GM21447 (cell line): ENCODE data around the gene TIA1.
"Not testable (repeated sequence)": the region's sequence is repeated elsewhere in the genome, so short reads cannot be mapped to it uniquely, and the experiment has no call there.

Experiments used
- ATAC-seq: cut with Tn5 transposase; IDR thresholded peaks from one replicate; pipeline ENCODE4 v1.9.1; 2021; ENCODE audit not compliant: unreplicated experiment

The TIA1 gene

DNA sequence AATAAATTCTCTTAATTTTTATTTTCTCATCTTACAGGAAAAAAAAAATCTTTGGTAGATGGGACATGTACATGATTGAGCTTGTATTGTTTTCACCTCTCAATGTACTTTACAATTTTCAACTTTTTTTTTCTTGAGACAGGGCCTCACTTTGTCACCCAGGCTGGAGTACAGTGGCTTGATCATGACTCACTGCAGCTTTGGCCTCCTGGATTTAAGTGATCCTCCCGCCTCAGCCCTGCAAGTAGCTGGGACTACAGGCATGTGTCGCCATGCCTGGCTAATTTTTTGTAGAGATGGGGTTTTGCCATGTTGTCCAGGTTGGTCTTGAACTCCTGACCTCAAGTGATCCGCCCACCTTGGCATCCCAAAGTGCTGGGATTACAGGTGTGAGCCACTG lies 25.1 kb downstream of the TIA1 start:
- ATAC-seq, result not testable (repeated sequence)

DNA sequence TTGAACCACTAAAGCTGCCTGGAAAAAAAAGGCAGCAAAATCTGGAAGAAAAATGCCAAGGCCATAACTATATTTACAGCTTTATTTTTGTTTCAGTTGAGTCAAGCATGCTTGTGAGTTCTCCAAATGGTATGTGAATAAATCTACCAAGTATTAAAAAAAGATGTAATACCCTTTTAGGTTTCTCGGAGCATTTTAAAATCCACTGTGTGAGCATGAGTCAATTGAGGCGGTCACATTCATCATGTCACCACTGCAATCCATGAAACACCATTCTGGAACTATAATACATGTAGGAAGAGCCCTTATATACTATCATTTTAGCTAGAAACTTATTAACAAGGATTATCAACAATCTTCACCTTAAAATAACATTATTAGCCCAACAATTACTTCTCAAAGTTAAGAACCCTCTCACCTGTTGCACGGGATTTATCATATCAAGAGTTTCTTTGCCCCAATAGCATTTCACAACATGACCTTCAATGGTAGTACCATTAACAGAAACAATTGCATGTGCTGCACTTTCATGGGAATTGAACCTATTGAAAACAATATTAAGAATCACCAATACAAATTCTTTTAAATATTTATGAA lies 33.4 kb downstream of the TIA1 start:
- no peak for ATAC-seq

DNA sequence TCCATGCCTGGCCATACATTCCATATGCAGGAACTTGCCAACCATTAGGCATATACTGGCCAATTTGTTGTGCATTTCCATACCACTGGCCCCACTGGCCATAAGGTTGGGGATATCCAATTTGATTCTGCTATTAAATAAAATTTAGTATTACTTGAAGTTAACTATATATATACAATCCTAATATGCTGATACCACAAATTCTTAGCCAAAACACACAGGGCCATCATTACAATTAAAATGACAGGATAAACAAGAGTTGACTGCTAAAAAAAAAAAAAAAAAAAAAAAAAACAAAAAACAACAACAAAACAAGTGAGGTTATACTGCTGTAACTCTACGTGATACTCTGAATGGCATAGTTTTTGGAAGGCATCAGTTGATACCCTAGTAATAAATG lies 34.1 kb downstream of the TIA1 start:
- ATAC-seq, result no peak

DNA sequence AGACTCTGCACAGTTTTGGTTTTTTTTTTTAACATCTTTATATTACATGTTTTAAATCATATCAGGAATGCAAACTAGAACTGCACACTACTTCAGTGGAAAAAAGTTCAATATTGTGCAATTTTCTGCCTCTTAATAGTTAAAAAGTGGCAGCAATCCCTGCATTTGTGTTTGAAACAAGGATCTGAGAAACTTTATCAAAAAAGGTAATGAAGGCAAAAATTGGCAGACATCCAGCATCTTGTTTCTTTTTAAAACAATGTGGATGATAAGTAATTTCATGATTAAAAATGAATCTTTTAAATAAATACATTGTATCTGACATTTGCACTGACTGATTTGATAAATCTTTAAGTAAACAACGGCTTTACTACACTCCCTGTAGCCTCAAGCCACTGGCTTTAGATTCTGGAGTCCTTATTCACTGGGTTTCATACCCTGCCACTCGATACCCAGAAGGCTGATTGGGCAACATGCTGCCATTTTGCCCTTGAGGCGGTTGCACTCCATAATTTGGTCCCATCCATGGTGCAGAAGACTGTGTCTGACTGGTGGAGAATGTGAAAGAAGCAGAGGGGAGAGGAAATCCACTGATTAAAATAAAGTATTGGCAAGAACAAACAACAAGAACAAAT lies 36.0 kb downstream of the TIA1 start:
- ATAC-seq, result no peak

DNA sequence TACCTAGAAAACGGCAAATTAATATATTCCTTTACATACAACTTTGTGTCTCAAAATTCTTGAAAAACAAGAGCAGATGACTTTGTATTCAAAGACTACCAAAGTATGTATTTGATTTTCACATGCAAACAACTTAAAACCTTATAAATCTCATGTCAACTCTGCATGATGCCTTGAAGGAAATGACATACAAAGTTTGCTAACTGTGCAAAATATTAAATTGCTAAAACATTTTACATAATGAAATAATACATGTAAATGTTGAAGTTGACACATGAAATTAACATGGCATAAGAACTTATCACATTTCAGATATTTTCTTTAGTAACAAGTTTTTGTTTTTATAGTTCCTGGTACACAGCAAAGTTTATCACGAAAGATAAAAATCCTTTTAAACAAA lies 36.8 kb downstream of the TIA1 start:
- no peak for ATAC-seq

DNA sequence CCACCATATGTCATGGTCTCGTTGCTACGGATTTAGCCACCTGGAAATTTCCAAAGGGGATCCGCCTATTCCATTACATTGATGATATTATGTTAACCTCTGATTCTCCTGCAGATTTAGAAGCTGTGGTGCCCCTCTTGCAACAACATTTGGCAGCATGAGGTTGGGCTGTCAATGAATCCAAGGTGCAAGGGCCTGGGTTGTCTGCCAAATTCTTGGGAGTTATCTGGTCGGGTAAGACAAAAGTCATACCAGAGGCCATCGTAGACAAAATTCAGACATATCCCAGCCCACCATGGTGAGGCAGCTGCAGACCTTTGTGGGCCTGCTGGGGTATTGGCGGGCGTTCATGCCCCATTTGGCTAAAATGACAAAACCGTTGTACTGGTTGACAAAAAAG lies 44.0 kb downstream of the TIA1 start:
- no peak for ATAC-seq

DNA sequence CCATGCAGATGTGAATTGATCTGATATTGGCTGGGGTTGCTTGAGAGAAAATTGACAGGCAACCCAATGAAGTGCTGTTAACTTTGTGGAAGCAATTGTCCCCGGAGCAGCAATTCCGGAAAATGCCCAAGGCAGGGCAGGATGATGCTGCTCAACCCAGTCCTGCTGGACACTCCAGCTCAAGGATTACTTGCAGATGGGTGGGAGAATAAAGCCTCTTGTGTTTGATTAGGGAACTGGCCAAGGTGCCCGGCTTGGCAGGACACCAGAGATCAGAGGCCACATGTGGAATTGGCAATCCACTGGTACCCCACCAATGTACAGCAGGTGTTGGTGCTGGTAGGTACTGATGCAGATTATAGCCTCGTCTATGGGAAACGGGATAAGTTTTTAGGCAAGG lies 45.3 kb downstream of the TIA1 start:
- ATAC-seq, result no peak

DNA sequence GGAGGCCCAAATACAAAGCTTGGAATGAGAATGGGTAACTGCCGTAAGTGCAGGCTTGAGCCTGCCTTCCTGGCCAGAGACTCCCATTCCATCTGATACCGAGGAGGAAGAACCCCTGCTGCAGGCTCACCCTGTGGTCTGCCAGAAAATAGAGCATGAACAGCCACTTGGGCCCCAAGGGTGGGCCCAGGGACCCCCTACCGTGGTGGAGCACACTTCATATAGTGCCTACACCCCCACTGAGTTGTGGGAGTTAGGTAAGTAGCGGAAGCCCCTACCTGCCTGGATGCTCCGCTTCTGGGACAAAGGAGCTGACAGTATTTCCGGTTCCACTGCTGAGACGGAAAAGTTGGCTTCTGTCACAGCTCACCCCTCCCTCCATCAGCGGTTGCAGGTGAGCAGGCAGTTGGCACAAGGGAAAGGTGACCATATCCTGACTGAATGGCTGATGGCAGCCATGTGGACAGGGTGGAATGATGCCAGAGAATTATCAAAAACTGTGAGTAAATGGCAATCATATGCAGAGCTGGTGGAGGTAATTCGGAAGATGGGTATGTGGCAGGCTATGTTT lies 46.1 kb downstream of the TIA1 start:
- ATAC-seq, result no peak

DNA sequence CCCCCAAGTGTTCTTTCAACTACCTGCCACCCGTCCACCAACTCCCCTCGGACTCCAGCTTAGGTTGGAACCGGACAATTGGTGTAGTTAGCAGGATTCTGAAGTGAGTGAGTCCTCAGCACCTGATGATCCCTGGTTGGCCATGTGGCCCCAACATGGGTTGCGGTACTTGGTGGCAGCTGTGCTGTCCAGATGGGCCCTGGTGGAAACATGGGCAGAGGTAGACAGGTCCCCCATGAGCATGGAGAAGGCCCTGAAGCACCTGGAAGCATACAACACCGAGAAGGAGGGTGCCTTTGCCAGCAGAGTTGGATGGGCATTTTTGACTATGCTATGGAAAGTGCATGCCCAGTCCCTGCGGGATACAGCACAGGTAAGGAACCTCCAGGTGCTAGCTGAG lies 46.6 kb downstream of the TIA1 start:
- ATAC-seq, result no peak

DNA sequence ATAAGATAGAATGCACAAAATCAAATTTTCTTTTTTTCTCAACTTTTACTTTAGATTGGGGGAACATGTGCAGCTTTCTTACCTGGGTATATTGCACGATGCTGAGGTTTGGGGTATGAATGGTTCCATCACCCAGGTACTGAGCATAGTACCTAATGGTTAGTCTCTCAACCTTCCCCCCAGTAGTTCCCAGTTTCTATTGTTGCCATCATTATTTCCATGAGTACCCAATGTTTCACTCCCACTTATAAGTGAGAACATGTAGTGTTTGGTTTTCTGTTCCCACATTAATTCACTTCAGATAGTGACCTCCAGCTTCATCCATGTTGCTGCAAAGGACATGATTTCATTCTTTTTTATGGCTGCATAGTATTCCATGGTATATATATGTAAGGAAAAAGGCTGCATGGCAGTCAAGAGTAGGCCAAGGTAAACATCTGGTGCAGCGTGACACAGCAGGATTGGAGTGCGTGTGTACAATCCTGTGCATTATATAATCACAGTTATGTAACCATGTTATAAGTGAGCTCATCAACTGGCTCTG lies 47.1 kb downstream of the TIA1 start:
- no peak for ATAC-seq

DNA sequence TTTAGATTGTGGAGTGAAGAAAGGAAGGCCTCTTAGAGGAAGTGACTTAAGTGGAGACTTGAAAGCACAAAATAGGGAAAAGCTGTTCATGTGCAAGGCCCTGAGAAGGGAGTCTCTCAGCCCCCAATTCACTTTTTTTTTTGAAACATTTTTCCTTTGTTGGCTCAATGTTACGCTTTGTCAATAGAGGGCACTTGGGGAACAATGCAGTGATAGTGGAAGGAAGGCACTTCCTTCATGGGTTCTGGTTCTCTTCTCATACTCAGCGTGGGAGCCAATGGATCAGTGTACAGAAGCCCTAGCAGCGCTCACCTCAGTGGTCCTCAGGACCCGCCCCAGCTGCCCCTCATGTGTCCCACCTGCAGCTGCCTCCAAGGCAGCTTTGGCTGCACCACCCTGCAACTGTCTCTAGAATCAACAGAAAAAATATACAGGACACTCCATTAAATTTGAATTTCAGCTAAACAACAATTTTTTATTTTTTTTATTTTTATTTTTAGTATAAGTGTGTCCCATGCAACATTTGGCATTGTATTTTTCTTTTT lies 49.0 kb downstream of the TIA1 start:
- no peak for ATAC-seq

DNA sequence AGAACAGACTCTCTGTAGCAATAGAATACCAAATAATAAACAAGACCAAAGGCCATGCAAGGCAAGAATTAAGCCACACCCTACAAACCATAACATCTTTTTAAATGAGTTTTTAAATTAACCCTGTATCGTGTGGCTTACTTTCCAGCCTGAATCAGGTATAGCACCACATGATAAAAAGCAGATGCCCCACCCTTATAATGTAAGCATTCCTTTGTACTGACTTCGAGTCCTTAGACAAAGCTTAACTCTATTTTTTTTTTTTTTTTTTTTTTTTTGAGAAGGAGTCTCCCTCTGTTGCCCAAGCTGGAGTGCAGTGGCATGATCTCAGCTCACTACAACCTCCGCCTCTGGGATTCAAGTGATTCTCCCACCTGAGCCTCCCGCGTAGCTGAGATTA lies 55.9 kb downstream of the TIA1 start:
- ATAC-seq, result no peak

DNA sequence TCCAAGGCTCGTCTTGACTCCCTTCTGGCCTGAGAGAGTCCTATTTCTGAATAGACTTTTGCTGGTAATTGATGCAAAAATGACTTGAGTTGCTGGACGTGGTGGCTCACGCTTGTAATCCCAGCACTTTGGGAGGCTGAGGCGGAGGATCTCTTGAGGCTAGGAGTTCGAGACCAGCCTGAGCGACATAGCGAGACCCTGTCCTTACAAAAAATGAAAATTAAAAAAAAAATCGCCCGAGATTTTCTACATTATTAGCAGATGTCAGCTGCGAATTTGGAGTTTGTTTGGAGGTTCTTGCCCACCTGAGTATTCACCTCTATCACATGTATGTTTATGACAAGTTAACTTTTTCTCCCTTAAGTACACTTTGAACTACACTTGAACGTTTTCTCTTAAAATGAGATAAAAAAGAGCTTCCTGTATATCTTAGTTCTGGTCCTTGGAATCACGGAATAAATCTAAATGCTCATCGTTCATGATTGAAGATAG lies 57.1 kb downstream of the TIA1 start:
- ATAC-seq, result no peak

DNA sequence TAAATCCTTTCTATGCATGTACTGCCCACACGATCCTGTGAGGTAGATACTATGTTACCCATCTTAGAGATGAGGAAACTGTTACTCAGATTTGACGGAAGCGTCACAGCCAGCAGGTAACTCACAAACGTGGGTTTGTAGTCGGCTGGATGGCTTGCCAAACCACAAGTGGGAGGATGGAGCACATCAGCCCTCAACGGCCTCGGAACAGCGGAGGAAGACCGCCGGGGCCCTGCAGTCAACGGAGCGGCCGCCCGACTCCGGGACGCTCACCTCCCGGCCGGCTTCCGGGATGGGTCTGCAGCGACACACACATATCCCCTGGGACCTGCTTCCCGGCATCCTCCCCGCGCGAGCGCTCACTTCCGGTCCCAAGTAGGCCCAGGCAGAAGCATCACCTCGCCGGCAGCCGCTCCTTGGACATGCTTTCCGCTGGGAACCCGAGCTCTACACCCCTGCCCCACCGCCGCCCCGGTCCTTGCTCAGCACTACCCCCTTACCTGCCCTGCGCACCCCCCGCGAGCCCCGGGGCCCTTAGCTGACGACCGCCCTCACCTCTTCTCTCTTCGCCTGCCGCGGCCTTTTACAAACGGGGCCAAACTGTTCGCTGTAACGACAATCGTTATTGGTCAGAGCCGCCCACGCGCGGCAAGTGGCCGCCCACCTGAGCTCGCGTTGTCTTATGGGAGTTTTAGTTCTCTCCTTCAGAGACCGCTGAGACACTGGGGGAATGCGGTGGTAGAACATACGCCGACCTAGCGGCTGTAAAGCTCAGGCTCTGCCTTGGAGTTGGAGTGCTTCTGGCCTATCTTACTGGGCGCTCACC lies 57.8 kb downstream of the TIA1 start, which contains the start of gene C2orf42:
Gene C2orf42, minus strand, starts transcription at position 602 of the 826 bp plus-strand sequence. CDS start 9,034 bp downstream, outside the sequence.
- peak; percentile 78 for ATAC-seq

DNA sequence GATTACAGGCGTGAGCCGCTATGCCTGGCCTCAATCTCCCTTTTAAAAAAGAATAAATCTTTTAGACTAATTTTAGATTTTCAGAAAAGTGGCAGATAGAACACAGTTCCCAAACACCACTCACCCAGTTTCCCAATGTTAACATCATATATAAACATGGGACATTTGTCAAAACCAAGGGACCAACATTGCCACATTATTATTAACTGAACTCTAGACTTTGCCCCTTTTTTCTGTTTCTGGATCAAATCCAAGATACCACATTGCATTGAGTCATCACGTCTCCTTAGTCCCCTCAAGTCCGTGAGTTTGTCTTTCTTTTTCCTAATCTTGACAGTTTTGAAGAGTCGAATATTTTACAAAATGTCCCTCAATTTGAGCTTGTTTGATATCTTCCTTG lies 60.0 kb downstream of the TIA1 start:
- no peak for ATAC-seq

DNA sequence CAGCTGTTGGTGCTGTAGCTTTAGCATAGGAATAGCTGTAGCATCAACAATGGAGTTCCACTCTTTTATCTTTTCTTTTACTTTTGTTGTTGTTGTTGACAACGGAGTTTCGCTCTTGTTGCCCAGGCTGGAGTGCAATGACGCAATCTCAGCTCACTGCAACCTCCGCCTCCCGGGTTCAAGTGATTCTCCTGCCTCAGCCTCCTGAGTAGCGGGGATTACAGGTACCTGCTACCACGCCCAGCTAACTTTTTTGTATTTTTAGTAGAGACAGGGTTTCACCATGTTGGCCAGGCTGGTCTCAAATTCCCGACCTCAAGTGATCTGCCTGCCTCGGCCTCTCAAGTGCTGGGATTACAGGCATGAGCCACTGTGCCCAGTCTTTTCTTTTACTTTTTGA lies 61.3 kb downstream of the TIA1 start:
- not testable (repeated sequence) for ATAC-seq

DNA sequence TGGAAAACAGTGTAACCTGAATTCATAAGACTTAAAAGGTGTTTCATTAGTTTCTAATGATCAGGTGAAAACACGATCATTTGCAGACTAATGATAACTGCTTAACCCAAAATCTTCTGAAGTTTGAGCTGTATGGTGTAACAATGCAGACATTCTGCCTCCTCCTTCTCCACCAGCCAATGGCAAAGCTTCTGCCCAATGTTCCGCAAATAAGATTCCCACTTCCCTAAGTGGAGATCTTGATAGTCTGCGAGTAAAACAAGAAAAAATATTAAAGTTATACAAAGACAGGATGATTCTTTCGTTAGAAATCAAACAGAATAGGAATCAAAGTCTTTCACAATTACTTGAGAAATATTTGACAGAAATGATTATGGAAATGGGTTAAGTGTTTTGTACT lies 65.7 kb downstream of the TIA1 start:
- no peak for ATAC-seq

DNA sequence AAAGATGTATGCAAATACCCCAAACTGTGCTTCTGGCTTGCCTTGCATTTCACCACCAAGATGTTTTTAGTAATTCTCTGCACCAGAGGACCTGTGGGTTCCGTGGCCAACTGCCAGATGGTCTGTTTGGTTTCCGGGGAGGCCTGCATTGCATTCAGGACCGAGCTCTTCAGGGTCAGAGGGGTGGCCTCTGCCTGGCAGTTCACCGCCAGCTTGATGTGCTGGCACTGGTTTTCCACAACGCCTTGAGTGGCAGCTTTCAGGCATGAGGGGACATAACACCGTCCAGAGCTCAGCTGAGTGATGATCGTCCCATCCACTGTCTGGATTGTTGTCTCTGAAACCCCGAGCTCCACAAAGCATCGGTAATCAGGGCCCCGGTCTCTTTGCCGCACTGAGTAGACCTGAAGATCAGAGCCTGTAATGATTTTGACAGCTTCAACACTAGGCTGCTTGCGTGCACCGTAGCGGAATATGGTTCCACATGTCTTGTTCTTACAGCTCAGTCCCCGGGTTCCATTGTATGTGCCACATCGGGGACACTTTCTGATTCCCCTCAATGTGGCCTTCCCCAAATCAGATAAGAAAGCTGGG lies 67.0 kb downstream of the TIA1 start:
- peak; percentile 82 for ATAC-seq

DNA sequence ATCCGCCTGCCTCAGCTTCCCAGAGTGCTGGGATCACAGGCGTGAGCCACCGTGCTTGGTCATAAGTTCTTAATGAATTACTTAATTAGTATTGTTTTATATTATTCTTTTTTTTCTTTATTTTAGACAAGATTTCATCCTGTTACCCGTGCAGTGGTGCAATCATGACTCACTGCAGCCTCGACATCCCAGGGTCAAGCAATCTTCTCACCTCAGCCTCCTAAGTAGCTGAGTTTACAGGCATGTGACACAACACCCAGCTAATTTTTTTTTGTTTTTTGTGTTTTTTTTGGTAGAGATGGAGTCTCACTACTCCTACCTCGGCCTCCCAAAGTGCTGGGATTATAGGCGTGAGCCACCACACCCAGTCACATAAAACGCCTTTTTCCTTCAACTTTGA lies 74.9 kb downstream of the TIA1 start:
- ATAC-seq, result no peak

DNA sequence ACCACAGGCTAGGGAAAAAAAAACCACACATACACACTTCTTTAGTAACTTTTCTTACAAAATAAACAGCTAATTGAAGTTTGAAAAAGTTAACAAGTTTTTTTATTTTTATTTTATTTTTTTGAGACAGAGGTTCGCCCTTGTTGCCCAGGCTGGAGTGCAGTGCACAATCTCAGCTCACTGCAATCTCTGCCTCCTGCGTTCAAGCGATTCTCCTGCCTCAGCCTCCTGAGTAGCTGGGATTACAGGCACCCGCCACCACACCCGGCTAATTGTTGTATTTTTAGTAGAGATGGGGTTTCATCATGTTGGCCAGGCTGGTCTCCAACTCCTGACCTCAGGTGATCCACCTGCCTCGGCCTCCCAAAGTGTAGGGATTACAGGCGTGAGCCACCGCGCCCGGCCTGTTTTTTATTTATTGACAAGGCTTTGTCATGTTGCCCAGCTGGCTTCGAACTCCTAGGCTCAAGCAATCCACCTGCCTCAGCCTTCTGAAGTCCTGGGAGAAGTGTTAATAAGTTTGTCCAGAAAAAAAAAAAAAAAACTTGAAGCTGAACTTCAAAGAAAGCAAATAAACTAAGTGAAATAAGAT lies 78.7 kb downstream of the TIA1 start:
- not testable (repeated sequence) for ATAC-seq
